Activated CD4-positive, alpha-beta memory T cell treated with anti-CD3 and anti-CD28 coated beads for 36 hours (primary cell): ENCODE results near the gene ZNF18. TPM values are rescaled to one million over a fixed set of nuclear protein-coding genes. Genes with fewer than 3 reads are reported as not detected.

ENCODE experiments used
- CTCF ChIA-PET: fragments of 350-600 bp; sonication (Branson Sonifier 250); formaldehyde crosslinking; loops from one replicate; lab custom pipeline; 2021; ENCODE audit warnings: antibody characterized with exemption, inconsistent platforms; lab: Charles Lee
- POLR2A ChIA-PET: fragments of 350-600 bp; sonication (Branson Sonifier 250); formaldehyde crosslinking; loops from one replicate; lab custom pipeline; 2021; ENCODE audit warnings: antibody characterized with exemption; lab: Charles Lee
- DNase-seq: peaks from one replicate; pipeline ENCODE4 v3.0.0-alpha.2; 2020
- H3K27ac Mint-ChIP-seq: one replicate; pipeline ENCODE4 v1.8.0; 2021; ENCODE audit warnings: mixed read lengths
- H3K27me3 Mint-ChIP-seq: one replicate; pipeline ENCODE4 v1.8.0; 2021; ENCODE audit warnings: mixed read lengths
- H3K36me3 Mint-ChIP-seq: one replicate; pipeline ENCODE4 v1.8.0; 2021; ENCODE audit warnings: mixed read lengths
- H3K4me1 Mint-ChIP-seq: one replicate; pipeline ENCODE4 v1.8.0; 2021; ENCODE audit warnings: low read depth, mixed read lengths
- H3K4me3 Mint-ChIP-seq: one replicate; pipeline ENCODE4 v1.8.0; 2021; ENCODE audit warnings: mild to moderate bottlenecking, mixed read lengths
- H3K9me3 Mint-ChIP-seq: one replicate; pipeline ENCODE4 v1.8.0; 2021; ENCODE audit warnings: mixed read lengths
- intact Hi-C: fragments of 100-400 bp; cut with micrococcal nuclease; formaldehyde crosslinking; loops from one replicate; pipeline ENCODE4 v1.15.1; 2023
- total RNA-seq, 2 experiments: library from RNA; stranded (reverse); gene quantifications; one replicate each; pipeline ENCODE4 v1.2.3, GENCODE V29; 2021

Gene ZNF18
- 1 to 10 TPM; 6.5 TPM for total RNA-seq

- no peaks in the 10 kb centered on the region for H3K27me3 Mint-ChIP-seq
- H3K9me3 Mint-ChIP-seq: no peaks in the 10 kb centered on the region
- H3K27ac Mint-ChIP-seq: peak within 1 kb of the TSS; percentile 89
- peaks cover 13% of the 10 kb centered on the region for H3K4me1 Mint-ChIP-seq
- ChIA-PET POLR2A (interaction anchor here (0.5 to 3.1 kb wide), 10 partner anchors 10 to 115 kb away, joined by 3 to 89 read pairs (median 4); partner anchors contain the start of gene MAP2K4), CTCF (interaction anchor here (0.6 to 1.6 kb wide), 7 partner anchors 11 to 1034 kb away, joined by 3 to 11 read pairs (median 3); partner anchors contain the start of gene MAP2K4)
- intact Hi-C loops: loop anchor here (1.0 to 5.0 kb wide), 3 partner anchors 23 to 1300 kb away; partner anchors contain the start of genes ADPRM, ELAC2, MAP2K4 and SCO1
- H3K4me3 Mint-ChIP-seq: peak within 1 kb of the TSS; percentile 86
- H3K36me3 Mint-ChIP-seq: peaks cover 8% of the 10 kb centered on the region
- DNase-seq: peak; percentile 96
Observed at GRCh38 chr17:11997147-11997971, at the start of gene ZNF18. Gene ZNF18 (minus strand): TSS chr17:11997475. CDS start chr17:11992829, 4,646 bp downstream.

DNA sequence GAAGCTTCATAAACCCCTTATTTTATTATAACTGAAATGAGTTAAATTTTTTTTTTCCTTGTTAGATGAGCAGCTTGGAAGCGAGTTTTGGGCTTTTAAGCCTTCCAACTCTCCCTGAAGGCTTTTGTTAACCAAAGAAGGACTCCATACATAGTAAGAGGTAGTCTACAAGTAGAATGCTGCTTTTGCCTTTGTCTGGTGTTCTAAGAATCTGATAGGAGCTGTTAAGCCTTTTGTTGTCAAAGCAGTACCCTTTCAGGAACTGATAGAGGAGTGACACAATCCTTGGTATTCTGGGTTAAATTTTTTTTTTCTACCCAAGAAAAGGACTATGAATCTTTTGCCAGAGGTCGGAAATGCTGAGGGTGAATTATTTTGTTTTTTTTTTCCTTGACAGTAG, 49.5 kb upstream of the ZNF18 start:
- POLR2A ChIA-PET: no interaction called here
- no peaks in the 10 kb centered on the region for H3K9me3 Mint-ChIP-seq

DNA sequence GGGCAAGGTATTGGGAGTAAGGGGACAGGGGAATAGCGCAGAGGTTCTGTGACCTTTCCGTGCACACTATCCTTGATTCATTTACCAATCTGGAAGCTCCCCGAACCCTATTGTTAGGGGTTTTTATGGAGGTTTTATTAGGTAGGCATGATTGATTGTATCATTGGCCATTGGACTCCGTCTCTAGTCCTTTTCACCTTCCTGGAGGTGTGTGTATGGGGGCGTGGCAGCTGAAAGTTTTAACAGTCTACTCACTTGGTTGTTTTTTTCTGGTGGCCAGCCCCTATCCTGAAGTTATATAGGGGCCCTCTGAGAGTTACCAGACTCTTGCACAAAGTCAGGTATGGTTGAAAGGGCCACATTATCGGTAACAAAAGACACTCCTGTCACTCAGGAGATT, 46.4 kb upstream of the ZNF18 start:
- peaks cover 5% of the 10 kb centered on the region for H3K36me3 Mint-ChIP-seq
- CTCF ChIA-PET: interaction anchor here (2.3 kb wide), 1 partner anchor 23 kb away, joined by 6 read pairs; the partner anchor contains the start of gene MAP2K4
- H3K27ac Mint-ChIP-seq: no peak overlapping the region
- peaks cover 51% of the 10 kb centered on the region for H3K4me1 Mint-ChIP-seq
- intact Hi-C loops: no loop called here
- no peak overlapping the region for H3K4me3 Mint-ChIP-seq
- DNase-seq: no peak
- POLR2A ChIA-PET: no interaction called here
- H3K9me3 Mint-ChIP-seq: no peaks in the 10 kb centered on the region
- H3K27me3 Mint-ChIP-seq: no peaks in the 10 kb centered on the region

More for the DNA sequence above, 49.5 kb upstream of the ZNF18 start:
- H3K27me3 Mint-ChIP-seq: no peaks in the 10 kb centered on the region
- H3K27ac Mint-ChIP-seq: no peak overlapping the region
- CTCF ChIA-PET: interaction anchor here (0.7 kb wide), 1 partner anchor 26 kb away, joined by 3 read pairs; the partner anchor contains the start of gene MAP2K4
- H3K4me1 Mint-ChIP-seq: peaks cover 64% of the 10 kb centered on the region
- no peak overlapping the region for H3K4me3 Mint-ChIP-seq
- no peak for DNase-seq
- intact Hi-C loops: no loop called here
- peaks cover 2% of the 10 kb centered on the region for H3K36me3 Mint-ChIP-seq

DNA sequence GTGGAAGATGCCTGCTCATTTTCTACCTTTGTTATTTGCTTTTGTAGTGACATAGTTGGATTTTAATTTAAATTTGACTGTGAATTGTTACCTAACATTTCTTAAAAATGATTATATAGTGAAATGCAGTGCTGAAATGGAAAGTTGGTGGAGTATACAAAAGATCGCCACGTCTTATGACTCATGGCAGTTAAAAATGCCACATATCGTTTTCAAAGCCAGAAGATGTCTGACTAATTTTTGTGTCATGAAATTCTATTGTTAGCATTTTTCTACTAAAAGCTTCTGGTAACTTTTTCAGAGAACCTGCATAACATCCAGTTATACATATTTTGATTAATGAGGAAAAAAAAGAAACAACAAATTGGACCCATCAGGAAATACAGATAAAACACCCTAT, 44.0 kb upstream of the ZNF18 start:
- Mint-ChIP-seq H3K36me3 (peaks cover 5% of the 10 kb centered on the region), H3K27ac (no peak overlapping the region), H3K4me3 (no peak overlapping the region), H3K27me3 (no peaks in the 10 kb centered on the region), H3K9me3 (no peaks in the 10 kb centered on the region), H3K4me1 (peaks cover 41% of the 10 kb centered on the region)
- CTCF ChIA-PET: no interaction called here
- POLR2A ChIA-PET: interaction anchor here (0.6 to 1.0 kb wide), 2 partner anchors 44 to 1490 kb away, joined by 3 to 4 read pairs; partner anchors contain the start of gene ZNF18
- DNase-seq: no peak
- intact Hi-C loops: loop anchor here (2.0 kb wide), 1 partner anchor 21 kb away; the partner anchor contains the start of gene MAP2K4

DNA sequence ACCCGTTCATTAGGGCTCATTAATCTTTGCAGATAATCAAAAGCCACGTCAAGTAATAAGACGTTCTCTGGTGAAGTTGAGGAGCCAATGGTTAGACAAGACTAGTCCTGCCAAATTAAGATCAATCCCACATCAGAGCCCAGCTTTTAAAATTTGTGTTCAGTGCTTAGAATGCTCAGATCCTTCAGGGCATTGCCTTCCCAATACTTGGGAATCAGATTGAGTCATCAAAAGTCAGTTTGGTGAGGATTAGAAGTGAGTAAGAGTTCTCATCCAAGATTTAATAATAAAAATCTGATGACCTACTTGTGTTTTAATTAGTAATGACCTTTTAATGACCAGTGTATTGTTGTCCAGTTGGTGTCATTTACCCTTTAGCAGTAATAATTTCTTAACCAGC, 43.2 kb upstream of the ZNF18 start:
- intact Hi-C loops: loop anchor here (2.0 kb wide), 1 partner anchor 20 kb away; the partner anchor contains the start of gene MAP2K4
- POLR2A ChIA-PET: no interaction called here
- Mint-ChIP-seq H3K36me3 (peaks cover 5% of the 10 kb centered on the region), H3K4me3 (no peak overlapping the region), H3K4me1 (peaks cover 34% of the 10 kb centered on the region), H3K9me3 (no peaks in the 10 kb centered on the region), H3K27me3 (no peaks in the 10 kb centered on the region), H3K27ac (no peak overlapping the region)
- DNase-seq: no peak
- CTCF ChIA-PET: no interaction called here

DNA sequence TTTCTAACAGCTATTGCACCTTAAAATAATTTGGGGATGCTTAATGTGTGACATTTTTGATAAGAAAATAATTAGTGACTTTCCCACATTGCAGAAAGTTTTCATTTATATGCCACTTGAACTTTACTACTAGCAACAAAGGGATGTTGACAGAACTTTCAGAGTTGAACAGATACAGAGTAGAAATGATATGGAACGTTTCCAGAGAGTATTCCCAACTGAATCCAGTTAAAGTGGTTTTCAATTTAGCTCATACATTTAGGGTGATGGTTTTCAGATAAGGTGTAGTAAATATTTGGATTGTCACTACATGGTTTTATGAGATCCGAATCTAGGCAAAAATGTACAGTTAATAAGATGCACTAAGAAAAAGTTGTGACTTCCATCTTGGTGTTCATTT, 40.7 kb upstream of the ZNF18 start:
- CTCF ChIA-PET: no interaction called here
- no peaks in the 10 kb centered on the region for H3K9me3 Mint-ChIP-seq
- H3K4me3 Mint-ChIP-seq: no peak overlapping the region
- H3K27me3 Mint-ChIP-seq: no peaks in the 10 kb centered on the region
- no peak overlapping the region for H3K27ac Mint-ChIP-seq
- no peak for DNase-seq
- peaks cover 22% of the 10 kb centered on the region for H3K4me1 Mint-ChIP-seq
- intact Hi-C loops: no loop called here
- peaks cover 11% of the 10 kb centered on the region for H3K36me3 Mint-ChIP-seq
- POLR2A ChIA-PET: no interaction called here

DNA sequence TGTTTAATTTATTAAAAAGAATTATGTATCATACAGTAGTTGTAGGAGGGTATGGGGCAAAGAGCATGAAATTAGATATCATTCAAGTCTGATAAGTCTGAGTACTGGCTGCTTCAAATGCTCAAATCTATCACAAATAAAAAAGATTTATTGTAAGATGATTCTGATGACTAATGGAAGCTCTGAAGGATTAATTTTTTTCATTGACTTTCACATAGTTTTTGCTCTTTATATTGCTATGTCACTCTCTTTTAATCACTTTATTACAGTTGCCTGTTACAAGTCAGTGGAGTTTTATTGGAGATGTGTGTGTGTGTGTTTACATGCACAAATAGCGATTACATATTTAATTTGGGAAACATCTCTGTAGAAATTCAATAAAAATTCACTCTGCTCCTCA, 38.4 kb upstream of the ZNF18 start:
- Mint-ChIP-seq H3K4me1 (peaks cover 20% of the 10 kb centered on the region), H3K9me3 (no peaks in the 10 kb centered on the region), H3K36me3 (peaks cover 10% of the 10 kb centered on the region), H3K27me3 (no peaks in the 10 kb centered on the region), H3K4me3 (no peak overlapping the region), H3K27ac (no peak overlapping the region)
- intact Hi-C loops: no loop called here
- no peak for DNase-seq
- POLR2A ChIA-PET: no interaction called here
- CTCF ChIA-PET: no interaction called here

DNA sequence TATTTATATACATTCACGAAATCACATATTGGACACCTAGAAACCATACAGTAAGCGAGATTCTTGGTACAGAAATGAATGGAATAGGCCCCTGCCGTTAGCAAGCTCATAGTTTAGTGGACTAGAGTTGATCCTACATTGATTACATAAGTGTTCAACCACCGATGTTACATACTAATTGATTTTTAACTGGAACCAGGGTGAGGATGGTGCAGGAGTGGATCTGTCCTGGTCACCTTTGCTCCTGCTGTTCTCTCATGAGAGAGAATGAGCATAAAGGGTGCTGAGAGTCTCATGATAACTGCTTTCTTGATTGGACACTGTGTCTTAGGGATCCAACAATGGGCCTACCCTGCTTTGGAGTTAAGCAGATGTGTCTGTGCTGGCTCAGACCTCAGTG, 37.3 kb upstream of the ZNF18 start:
- peaks cover 23% of the 10 kb centered on the region for H3K4me1 Mint-ChIP-seq
- intact Hi-C loops: no loop called here
- ChIA-PET CTCF (no interaction called here), POLR2A (interaction anchor here (1.0 kb wide), 1 partner anchor 14 kb away, joined by 3 read pairs; no protein-coding TSS in a partner anchor)
- peaks cover 6% of the 10 kb centered on the region for H3K36me3 Mint-ChIP-seq
- no peak overlapping the region for H3K4me3 Mint-ChIP-seq
- no peak overlapping the region for H3K27ac Mint-ChIP-seq
- no peak for DNase-seq
- no peaks in the 10 kb centered on the region for H3K9me3 Mint-ChIP-seq
- no peaks in the 10 kb centered on the region for H3K27me3 Mint-ChIP-seq

GRCh38 chr17:12028611-12029010, 31.3 kb upstream of the ZNF18 start:
- POLR2A ChIA-PET: interaction anchor here (1.6 kb wide), 1 partner anchor 31 kb away, joined by 3 read pairs; the partner anchor contains the start of gene ZNF18
- no peaks in the 10 kb centered on the region for H3K9me3 Mint-ChIP-seq
- H3K27me3 Mint-ChIP-seq: no peaks in the 10 kb centered on the region
- no peak for DNase-seq
- no peak overlapping the region for H3K4me3 Mint-ChIP-seq
- H3K36me3 Mint-ChIP-seq: peaks cover 3% of the 10 kb centered on the region
- H3K4me1 Mint-ChIP-seq: peaks cover 59% of the 10 kb centered on the region
- intact Hi-C loops: no loop called here
- CTCF ChIA-PET: no interaction called here
- H3K27ac Mint-ChIP-seq: no peak overlapping the region

DNA sequence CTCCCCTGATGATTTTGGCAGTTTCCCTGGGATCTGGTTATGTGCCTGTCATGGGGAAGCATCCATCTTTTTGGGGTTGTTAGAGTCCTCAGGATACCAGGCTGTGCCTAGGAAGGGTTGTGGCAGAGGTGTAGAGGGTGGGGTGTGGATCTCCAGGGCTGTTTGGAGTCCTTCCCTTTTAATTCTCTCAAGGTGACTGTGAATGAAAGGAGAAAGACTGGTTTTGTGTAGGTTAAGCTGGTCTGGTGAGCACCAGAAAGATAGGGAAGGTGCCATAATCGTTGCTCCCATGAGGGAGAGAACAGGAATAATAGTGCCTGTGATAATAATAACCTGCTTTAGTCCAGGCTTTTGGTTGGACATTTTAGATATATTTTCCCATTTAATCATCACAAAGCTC, 30.4 kb upstream of the ZNF18 start:
- no peak for DNase-seq
- Mint-ChIP-seq H3K4me3 (no peak overlapping the region), H3K27ac (no peak overlapping the region), H3K36me3 (peaks cover 3% of the 10 kb centered on the region), H3K9me3 (no peaks in the 10 kb centered on the region), H3K27me3 (no peaks in the 10 kb centered on the region), H3K4me1 (peaks cover 67% of the 10 kb centered on the region)
- intact Hi-C loops: no loop called here
- POLR2A ChIA-PET: interaction anchor here (1.6 kb wide), 1 partner anchor 30 kb away, joined by 3 read pairs; the partner anchor contains the start of gene ZNF18
- CTCF ChIA-PET: no interaction called here

- intact Hi-C loops: no loop called here
Observed at GRCh38 chr17:12024327-12024726, 27.1 kb upstream of the ZNF18 start.

DNA sequence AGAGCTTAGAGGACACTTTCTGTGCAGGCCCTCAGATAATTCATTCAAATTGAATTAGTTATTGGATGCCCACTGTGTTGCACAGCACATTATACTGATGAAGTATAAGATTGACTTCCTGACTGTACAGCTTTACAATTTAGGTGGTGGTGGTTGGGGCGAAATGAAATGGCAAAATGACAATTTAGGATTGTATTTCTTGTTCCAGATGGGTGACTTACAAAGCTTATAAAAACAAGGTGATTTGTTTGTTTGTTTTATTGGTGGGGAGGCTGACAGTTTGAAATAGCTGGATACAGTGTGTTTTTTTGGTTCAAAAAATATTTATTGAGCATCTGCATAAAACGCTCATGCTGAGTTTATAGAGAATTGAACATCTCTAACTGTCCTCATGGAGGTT, 25.0 kb upstream of the ZNF18 start:
- ChIA-PET CTCF (no interaction called here), POLR2A (interaction anchor here (5.6 kb wide), 1 partner anchor 25 kb away, joined by 89 read pairs; the partner anchor contains the start of gene ZNF18)
- H3K4me3 Mint-ChIP-seq: peak overlapping the region; percentile 23
- no peaks in the 10 kb centered on the region for H3K27me3 Mint-ChIP-seq
- no peaks in the 10 kb centered on the region for H3K9me3 Mint-ChIP-seq
- intact Hi-C loops: no loop called here
- no peak for DNase-seq
- peaks cover 56% of the 10 kb centered on the region for H3K4me1 Mint-ChIP-seq
- H3K36me3 Mint-ChIP-seq: peaks cover 3% of the 10 kb centered on the region
- H3K27ac Mint-ChIP-seq: no peak overlapping the region

More at GRCh38 chr17:12024327-12024726, 27.1 kb upstream of the ZNF18 start:
- POLR2A ChIA-PET: interaction anchor here (0.7 to 5.6 kb wide), 3 partner anchors 9 to 27 kb away, joined by 3 to 89 read pairs (median 3); partner anchors contain the start of gene ZNF18
- CTCF ChIA-PET: interaction anchor here (1.3 kb wide), 1 partner anchor 27 kb away, joined by 5 read pairs; the partner anchor contains the start of gene ZNF18
- peaks cover 3% of the 10 kb centered on the region for H3K36me3 Mint-ChIP-seq
- H3K27me3 Mint-ChIP-seq: no peaks in the 10 kb centered on the region
- peaks cover 68% of the 10 kb centered on the region for H3K4me1 Mint-ChIP-seq
- H3K27ac Mint-ChIP-seq: no peak overlapping the region
- no peak for DNase-seq
- H3K9me3 Mint-ChIP-seq: no peaks in the 10 kb centered on the region
- no peak overlapping the region for H3K4me3 Mint-ChIP-seq
